ENCODE measurements around the gene FOXG1.

The FOXG1 gene

GRCh38 chr14:28777471-28778137 lies 11.0 kb downstream of the FOXG1 start:
- no peak for DNase-seq

GRCh38 chr14:28778138-28779117 lies 11.8 kb downstream of the FOXG1 start:
- DNase-seq, result no peak

- no peak for DNase-seq
These were observed 12.9 kb downstream of the FOXG1 start for GRCh38 chr14:28779456-28779855.

- DNase-seq, result no peak
These were observed 14.5 kb downstream of the FOXG1 start for GRCh38 chr14:28780843-28781820.

GRCh38 chr14:28782301-28782700 lies 15.7 kb downstream of the FOXG1 start:
- no peak for DNase-seq

GRCh38 chr14:28783664-28784063 lies 17.1 kb downstream of the FOXG1 start:
- no peak for DNase-seq

- no peak for DNase-seq
These were observed 17.8 kb downstream of the FOXG1 start for GRCh38 chr14:28784096-28785048.

- DNase-seq, result no peak
These were observed 18.7 kb downstream of the FOXG1 start for GRCh38 chr14:28785096-28785952.

- no peak for DNase-seq
These were observed 40.9 kb downstream of the FOXG1 start for GRCh38 chr14:28807518-28807917.

- DNase-seq, result no peak
These were observed 47.2 kb downstream of the FOXG1 start for GRCh38 chr14:28813810-28814209.

Measured in activated CD8-positive, alpha-beta memory T cell treated with anti-CD3 and anti-CD28 coated beads, Interleukin-2, amount 50 U/mL, for 4 hours (primary cell).